ENCODE measurements around the gene MED26. TPM values are rescaled to one million over a fixed set of nuclear protein-coding genes. Genes with fewer than 3 reads are reported as not detected.
"Not testable (repeated sequence)": the region's sequence is repeated elsewhere in the genome, so short reads cannot be mapped to it uniquely, and the experiment has no call there.

The MED26 gene, protein sequence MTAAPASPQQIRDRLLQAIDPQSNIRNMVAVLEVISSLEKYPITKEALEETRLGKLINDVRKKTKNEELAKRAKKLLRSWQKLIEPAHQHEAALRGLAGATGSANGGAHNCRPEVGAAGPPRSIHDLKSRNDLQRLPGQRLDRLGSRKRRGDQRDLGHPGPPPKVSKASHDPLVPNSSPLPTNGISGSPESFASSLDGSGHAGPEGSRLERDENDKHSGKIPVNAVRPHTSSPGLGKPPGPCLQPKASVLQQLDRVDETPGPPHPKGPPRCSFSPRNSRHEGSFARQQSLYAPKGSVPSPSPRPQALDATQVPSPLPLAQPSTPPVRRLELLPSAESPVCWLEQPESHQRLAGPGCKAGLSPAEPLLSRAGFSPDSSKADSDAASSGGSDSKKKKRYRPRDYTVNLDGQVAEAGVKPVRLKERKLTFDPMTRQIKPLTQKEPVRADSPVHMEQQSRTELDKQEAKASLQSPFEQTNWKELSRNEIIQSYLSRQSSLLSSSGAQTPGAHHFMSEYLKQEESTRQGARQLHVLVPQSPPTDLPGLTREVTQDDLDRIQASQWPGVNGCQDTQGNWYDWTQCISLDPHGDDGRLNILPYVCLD
- total RNA-seq, result 10 to 100 TPM; 36.4 to 41.8 TPM
- total RNA-seq, result 14.4 to 35.3 reads per million in 2 donors

DNA sequence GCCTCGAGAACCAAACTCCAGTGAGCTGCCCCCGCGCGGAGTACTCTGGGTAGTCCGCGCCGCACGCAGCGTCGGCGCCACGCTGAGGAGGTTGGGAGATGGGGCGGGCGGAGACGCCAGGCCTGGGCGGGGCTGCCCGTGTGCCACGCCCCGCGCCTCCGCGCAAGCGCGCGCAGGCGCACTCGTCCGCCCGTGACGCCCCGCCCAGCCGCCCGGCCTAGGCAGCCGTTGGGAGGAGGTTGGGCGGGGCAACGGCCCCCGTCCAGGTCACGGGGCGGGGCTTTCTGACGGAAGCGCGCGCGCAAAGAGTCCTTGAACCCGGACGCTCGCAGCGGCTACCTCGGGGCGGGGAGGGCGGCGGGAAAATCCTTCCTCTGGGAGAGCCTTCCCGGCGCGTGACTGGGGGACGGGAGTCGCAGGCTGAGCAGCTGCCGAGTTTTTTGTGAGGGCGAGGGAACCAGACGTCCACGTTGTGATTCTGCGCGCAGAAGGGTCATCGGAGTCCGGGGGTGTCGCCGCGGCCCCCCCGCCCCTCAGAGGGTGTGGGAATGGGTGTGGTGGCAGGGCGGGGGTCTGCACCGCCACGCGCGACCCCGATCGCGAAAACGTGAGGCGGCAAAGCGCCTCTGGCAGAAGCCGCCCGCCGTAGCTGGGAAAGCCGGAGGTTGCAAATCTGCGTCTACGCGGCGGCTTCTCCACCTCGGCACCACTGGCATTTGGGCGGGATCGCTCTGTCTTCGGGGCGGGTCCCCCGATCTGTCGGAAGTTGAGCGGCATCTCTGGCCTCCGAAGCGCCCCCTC is at the start of gene MED26:
Gene MED26 (minus strand): TSS at position 22 of the 801 bp plus-strand sequence. CDS start 261 bp downstream, outside the sequence.
- ATAC-seq (peak; percentile 92), DNase-seq (peak; percentile 93 to 96 (median 94))
- Mint-ChIP-seq H3K4me3 (peak within 1 kb of the TSS; percentile 97), H3K27ac (peak within 1 kb of the TSS; percentile 88), H3K27me3 (no peaks in the 10 kb centered on the region), H3K4me1 (peaks cover 32% of the 10 kb centered on the region), H3K36me3 (ENCODE audit: low read depth) (peaks cover 4% of the 10 kb centered on the region)
- H3K9me3 ChIP-seq (ENCODE audit: control insufficient read depth, low read length, poor library complexity, severe bottlenecking), result no peaks in the 10 kb centered on the region

DNA sequence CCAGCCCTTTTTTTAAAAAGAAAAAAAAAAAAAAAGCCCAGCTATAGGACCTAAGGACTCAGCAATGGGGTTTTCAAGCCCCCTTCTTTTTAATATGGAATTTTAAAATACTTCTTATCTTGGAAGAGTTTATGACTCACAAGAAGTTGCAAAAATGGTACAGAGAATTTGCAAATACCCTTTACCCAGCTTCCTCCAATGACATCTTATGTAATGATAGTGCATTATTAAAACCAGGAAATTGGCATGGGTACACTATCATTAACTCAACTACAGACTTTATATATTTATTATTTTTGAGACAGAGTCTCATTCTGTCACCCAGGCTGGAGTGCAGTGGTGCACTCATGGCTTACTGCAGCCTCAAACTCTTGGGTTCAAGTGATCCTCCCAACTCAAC is 49.1 kb upstream of the MED26 start:
- Mint-ChIP-seq H3K4me1 (no peaks in the 10 kb centered on the region), H3K4me3 (no peak overlapping the region), H3K27me3 (no peaks in the 10 kb centered on the region), H3K27ac (no peak overlapping the region), H3K36me3 (ENCODE audit: low read depth) (no peaks in the 10 kb centered on the region)
- ATAC-seq (no peak), DNase-seq (no peak)
- peaks cover 5% of the 10 kb centered on the region for H3K9me3 ChIP-seq (ENCODE audit: control insufficient read depth, low read length, poor library complexity, severe bottlenecking)

DNA sequence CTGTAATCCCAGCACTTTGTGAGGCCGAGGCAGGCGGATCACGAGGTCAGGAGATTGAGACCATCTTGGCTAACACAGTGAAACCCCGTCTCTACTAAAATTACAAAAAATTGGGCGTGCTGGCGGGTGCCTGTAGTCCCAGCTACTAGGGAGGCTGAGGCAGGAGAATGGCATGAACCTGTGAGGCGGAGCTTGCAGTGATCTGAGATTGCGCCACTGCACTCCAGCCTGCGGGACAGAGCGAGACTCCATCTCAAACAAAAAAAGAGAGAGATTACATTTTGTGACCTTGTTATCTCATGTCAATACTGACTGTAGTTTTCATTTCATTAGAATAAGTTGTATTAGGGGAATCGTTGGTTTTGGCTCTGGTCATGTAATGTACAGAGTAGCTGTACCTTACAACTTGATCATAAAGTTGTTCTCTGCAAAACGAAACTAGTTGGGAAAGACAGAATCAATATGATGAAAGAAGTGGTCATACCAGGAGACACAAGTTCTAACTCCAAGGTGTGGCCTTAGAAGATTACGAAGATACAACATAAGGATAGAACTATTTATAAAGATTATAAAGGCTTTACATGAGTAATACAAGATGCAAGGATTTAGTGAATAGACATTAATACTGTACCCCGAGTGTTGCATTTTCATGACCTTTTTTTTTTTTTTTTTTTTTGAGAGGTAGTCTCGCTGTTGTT is 48.2 kb upstream of the MED26 start:
- H3K27ac Mint-ChIP-seq, result no peak overlapping the region
- peaks cover 5% of the 10 kb centered on the region for H3K9me3 ChIP-seq (ENCODE audit: control insufficient read depth, low read length, poor library complexity, severe bottlenecking)
- ATAC-seq (no peak), DNase-seq (no peak)
- H3K4me3 Mint-ChIP-seq, result no peak overlapping the region
- H3K36me3 Mint-ChIP-seq (ENCODE audit: low read depth), result no peaks in the 10 kb centered on the region
- no peaks in the 10 kb centered on the region for H3K4me1 Mint-ChIP-seq
- no peaks in the 10 kb centered on the region for H3K27me3 Mint-ChIP-seq

DNA sequence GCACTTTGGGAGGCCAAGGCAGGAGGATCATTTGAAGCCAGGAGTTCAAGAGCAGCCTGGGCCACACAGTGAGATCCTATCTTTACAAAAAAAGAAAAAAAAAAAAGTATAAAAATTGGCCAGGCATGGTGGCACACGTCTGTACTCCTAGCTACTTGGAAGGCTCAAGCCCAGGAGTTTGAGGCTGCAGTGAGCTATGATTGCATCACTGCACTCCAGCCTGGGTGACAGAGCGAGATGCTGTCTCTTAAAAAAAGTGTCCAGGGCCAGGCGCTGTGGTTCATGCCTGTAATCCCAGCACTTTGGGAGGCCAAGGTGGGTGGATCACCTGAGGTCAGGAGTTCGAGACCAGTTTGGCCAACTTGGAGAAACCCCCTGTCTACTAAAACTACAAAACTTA is 45.8 kb upstream of the MED26 start:
- not testable (repeated sequence) for H3K4me1 Mint-ChIP-seq; H3K36me3 Mint-ChIP-seq (ENCODE audit: low read depth); DNase-seq; H3K9me3 ChIP-seq (ENCODE audit: control insufficient read depth, low read length, poor library complexity, severe bottlenecking); ATAC-seq; H3K4me3 Mint-ChIP-seq; H3K27me3 Mint-ChIP-seq; H3K27ac Mint-ChIP-seq

DNA sequence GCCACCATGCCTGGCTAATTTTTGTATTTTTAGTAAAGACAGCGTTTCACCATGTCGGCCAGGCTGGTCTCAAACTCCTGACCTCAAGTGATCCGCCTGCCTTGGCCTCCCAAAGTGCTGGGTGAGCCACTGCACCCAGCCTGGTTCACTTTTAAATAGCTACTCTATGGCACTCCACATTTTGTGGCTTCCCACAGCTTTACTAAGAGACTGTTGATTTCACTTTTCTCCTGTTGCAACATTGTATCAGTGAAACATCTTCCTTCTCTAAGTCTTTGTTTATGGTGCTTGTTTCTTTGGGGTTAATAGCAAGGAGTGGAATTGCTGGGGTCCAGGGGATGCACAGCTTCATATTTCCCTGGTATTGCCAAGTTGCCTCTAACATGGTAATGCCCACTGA is 45.2 kb upstream of the MED26 start:
- H3K27ac Mint-ChIP-seq, result no peak overlapping the region
- no peaks in the 10 kb centered on the region for H3K27me3 Mint-ChIP-seq

DNA sequence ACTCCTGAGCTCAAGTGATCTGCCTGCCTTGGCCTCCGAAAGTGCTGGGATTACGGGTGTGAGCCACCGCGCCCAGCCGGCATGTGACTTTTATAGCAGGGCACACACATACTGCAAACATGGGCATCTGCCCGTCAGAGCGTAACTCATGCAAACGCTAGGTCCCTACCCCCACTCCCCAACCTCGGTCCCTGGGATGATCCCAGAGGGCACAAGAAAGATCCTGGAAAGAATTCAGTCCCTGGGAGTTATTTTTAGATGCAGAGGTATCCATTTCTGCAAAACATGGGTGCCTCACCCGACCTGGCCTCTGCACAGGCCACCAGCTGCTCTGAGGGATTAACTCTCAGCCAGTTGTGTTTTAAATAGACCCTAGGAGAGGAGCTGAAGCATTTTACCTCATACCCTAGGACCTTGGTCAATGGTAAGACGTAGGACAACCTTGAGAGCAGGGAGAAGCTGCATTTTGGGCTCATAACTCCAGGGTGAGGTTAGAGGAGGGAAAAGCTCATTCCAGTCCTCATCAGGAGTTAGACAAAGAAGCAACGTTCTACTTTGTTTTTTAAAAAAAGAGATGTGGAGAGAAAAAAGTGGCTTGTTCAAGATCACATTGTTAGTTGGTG is 43.8 kb upstream of the MED26 start:
- ATAC-seq (no peak), DNase-seq (no peak)
- no peak overlapping the region for H3K27ac Mint-ChIP-seq
- no peaks in the 10 kb centered on the region for H3K9me3 ChIP-seq (ENCODE audit: control insufficient read depth, low read length, poor library complexity, severe bottlenecking)
- no peak overlapping the region for H3K4me3 Mint-ChIP-seq
- no peaks in the 10 kb centered on the region for H3K36me3 Mint-ChIP-seq (ENCODE audit: low read depth)
- no peaks in the 10 kb centered on the region for H3K4me1 Mint-ChIP-seq
- no peaks in the 10 kb centered on the region for H3K27me3 Mint-ChIP-seq

More for the DNA sequence above, 45.2 kb upstream of the MED26 start:
- Mint-ChIP-seq H3K4me3 (no peak overlapping the region), H3K4me1 (no peaks in the 10 kb centered on the region), H3K36me3 (ENCODE audit: low read depth) (no peaks in the 10 kb centered on the region)
- H3K9me3 ChIP-seq (ENCODE audit: control insufficient read depth, low read length, poor library complexity, severe bottlenecking), result no peaks in the 10 kb centered on the region
- ATAC-seq, result no peak
- DNase-seq, result no peak

DNA sequence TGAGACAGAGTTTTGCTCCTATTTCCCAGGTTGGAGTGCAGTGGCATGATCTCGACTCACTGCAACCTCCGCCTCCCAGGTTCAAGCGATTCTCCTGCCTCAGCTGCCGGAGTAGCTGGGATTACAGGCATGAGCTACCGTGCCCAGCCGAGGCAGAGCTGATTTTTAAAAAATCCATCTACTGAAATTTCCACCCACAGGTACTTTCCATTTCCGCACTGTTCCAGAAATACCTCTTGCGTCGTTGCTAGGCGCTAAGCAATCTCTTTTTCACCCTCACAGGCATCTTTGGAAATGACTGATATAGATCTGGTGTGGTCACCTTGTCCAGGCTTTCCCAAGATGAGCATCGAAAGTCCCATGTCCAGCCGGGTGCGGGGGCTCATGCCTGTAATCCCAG is 42.3 kb upstream of the MED26 start:
- DNase-seq, result no peak

DNA sequence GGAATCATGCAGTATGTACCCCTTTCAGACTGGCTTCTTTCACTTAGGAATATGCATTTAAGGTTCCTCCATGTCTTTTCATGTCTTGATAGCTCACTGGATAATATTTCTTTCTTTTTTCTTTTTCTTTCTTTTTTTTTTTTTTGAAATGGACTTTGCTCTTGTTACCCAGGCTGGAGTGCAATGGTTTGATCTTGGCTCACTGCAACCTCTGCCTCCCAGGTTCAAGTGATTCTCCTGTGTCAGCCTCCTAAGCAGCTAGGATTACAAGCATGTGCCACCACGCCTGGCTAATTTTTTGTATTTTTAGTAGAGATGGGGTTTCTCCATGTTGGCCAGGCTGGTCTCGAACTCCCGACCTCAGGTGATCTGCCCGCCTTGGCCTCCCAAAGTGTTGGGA is 40.7 kb upstream of the MED26 start:
- not testable (repeated sequence) for H3K36me3 Mint-ChIP-seq (ENCODE audit: low read depth)

More for the DNA sequence above, 42.3 kb upstream of the MED26 start:
- no peaks in the 10 kb centered on the region for H3K4me1 Mint-ChIP-seq
- H3K27me3 Mint-ChIP-seq, result no peaks in the 10 kb centered on the region
- H3K36me3 Mint-ChIP-seq (ENCODE audit: low read depth), result no peaks in the 10 kb centered on the region
- no peak for ATAC-seq
- H3K9me3 ChIP-seq (ENCODE audit: control insufficient read depth, low read length, poor library complexity, severe bottlenecking), result no peaks in the 10 kb centered on the region
- no peak overlapping the region for H3K27ac Mint-ChIP-seq
- H3K4me3 Mint-ChIP-seq, result no peak overlapping the region

DNA sequence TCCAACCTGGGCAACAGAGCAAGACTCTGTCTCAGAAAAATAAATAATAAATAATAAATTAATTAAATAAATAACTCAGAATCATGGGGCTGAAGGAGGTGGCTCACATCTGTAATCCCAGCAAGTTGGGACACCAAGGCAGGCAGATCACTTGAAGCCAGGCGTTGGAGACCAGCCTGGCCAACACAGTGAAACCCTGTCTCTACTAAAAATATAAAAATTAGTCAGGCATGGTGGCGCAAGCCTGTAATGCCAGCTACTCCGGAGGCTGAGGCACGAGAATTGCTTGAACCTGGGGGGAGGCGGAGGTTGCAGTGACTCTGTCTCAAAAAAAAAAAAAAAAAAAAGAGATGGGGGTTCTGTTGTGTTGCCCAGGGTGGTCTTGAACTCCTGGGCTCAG is 40.2 kb upstream of the MED26 start:
- peaks cover 7% of the 10 kb centered on the region for H3K4me1 Mint-ChIP-seq
- H3K27ac Mint-ChIP-seq, result no peak overlapping the region

More for the DNA sequence above, 40.7 kb upstream of the MED26 start:
- not testable (repeated sequence) for DNase-seq; H3K4me3 Mint-ChIP-seq; ATAC-seq; H3K27me3 Mint-ChIP-seq; H3K27ac Mint-ChIP-seq; H3K9me3 ChIP-seq (ENCODE audit: control insufficient read depth, low read length, poor library complexity, severe bottlenecking); H3K4me1 Mint-ChIP-seq

DNA sequence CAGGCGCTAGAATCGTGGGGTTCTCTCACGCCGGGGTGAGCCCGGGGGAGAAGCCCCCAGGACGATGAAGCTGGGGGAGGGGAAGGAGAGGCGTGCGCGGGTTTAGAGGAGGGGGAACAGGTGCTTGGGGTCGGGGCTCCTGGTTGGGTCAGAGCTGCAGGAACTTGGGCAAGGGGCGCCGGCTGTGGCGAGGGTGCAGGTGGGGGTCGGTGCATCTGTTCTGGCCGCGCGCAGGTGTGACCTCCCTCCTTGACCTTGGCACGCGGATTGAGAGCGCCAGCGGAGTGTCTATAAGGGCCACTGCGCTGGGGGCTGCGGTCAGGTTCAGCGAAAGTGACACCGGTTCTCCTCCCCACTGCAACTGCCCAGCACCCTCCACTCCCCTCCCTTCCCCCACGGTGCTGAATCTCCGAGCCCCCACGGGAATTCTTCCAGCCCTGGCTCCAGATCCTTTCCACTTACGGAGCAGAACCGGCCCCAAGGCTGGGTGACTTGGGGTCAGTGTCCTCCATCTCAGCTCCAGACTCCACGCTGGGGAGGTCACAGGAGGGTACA is 33.6 kb upstream of the MED26 start:
- peaks cover 2% of the 10 kb centered on the region for H3K36me3 Mint-ChIP-seq (ENCODE audit: low read depth)
- no peaks in the 10 kb centered on the region for H3K9me3 ChIP-seq (ENCODE audit: control insufficient read depth, low read length, poor library complexity, severe bottlenecking)
- H3K27me3 Mint-ChIP-seq, result no peaks in the 10 kb centered on the region
- peak overlapping the region; percentile 19 for H3K27ac Mint-ChIP-seq
- ATAC-seq, result no peak
- H3K4me1 Mint-ChIP-seq, result peaks cover 34% of the 10 kb centered on the region
- no peak for DNase-seq
- H3K4me3 Mint-ChIP-seq, result peak overlapping the region; percentile 85

More for the DNA sequence above, 40.2 kb upstream of the MED26 start:
- H3K9me3 ChIP-seq (ENCODE audit: control insufficient read depth, low read length, poor library complexity, severe bottlenecking), result no peaks in the 10 kb centered on the region
- H3K36me3 Mint-ChIP-seq (ENCODE audit: low read depth), result no peaks in the 10 kb centered on the region
- H3K27me3 Mint-ChIP-seq, result no peaks in the 10 kb centered on the region
- no peak for DNase-seq
- H3K4me3 Mint-ChIP-seq, result no peak overlapping the region
- no peak for ATAC-seq

DNA sequence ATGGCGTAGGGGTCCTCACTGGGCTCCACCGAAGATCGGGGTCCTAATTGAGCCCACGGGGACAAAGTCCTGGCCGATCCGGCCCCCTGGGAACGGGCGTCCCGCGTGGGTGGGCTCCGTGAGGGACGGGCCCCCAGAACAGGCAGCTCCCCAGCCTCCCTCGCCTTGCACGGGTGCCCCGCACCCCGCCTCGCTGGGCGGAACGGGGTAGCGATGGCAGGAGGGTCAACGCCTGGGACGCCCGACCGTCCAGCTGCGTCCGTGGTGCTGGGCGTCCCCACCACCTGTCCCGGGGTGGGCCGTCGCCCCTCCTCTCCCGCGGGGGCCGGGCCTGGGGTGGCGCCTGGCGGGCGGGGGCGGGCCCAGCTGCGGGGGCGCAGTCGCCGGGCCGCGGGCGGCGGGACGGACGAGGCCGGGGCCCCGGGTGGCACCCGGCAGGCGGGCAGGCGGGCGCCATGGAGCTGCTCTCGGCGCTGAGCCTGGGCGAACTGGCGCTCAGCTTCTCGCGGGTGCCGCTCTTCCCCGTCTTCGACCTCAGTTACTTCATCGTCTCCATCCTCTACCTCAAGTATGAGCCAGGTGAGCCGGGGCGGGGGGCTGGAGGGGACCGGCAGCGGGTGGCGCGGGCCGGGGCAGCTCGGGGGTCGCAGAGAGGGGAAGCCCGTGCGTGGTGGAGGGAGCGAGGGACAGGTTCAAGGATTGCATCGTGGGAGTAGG is 32.9 kb upstream of the MED26 start, which contains the start of gene TMEM38A:
Gene TMEM38A (plus strand): TSS at position 377 of the 717 bp plus-strand sequence. CDS start 79 bp downstream, at position 456.
- H3K4me3 Mint-ChIP-seq, result peak within 1 kb of the TSS; percentile 96
- H3K27ac Mint-ChIP-seq, result peak within 1 kb of the TSS; percentile 92
- ATAC-seq (no peak), DNase-seq (peak; percentile 24 to 64 (median 53))
- peaks cover 2% of the 10 kb centered on the region for H3K36me3 Mint-ChIP-seq (ENCODE audit: low read depth)
- H3K9me3 ChIP-seq (ENCODE audit: control insufficient read depth, low read length, poor library complexity, severe bottlenecking), result no peaks in the 10 kb centered on the region
- H3K4me1 Mint-ChIP-seq, result peaks cover 34% of the 10 kb centered on the region
- H3K27me3 Mint-ChIP-seq, result no peaks in the 10 kb centered on the region

All from T-helper 17 cell (primary cell).